NCI-H510A treated with DMSO at 0.1 percent for 48 hours (cell line): ENCODE data around the gene RFX1.
"Not testable (repeated sequence)": the region's sequence is repeated elsewhere in the genome, so short reads cannot be mapped to it uniquely, and the experiment has no call there.

Source experiments
- DNase-seq: peaks from one replicate; lab custom pipeline; 2025; lab: John Stamatoyannopoulos, UW

Gene RFX1

GRCh38 chr19:13979244-13979615 is 26.9 kb downstream of the RFX1 start:
- no peak for DNase-seq

DNA sequence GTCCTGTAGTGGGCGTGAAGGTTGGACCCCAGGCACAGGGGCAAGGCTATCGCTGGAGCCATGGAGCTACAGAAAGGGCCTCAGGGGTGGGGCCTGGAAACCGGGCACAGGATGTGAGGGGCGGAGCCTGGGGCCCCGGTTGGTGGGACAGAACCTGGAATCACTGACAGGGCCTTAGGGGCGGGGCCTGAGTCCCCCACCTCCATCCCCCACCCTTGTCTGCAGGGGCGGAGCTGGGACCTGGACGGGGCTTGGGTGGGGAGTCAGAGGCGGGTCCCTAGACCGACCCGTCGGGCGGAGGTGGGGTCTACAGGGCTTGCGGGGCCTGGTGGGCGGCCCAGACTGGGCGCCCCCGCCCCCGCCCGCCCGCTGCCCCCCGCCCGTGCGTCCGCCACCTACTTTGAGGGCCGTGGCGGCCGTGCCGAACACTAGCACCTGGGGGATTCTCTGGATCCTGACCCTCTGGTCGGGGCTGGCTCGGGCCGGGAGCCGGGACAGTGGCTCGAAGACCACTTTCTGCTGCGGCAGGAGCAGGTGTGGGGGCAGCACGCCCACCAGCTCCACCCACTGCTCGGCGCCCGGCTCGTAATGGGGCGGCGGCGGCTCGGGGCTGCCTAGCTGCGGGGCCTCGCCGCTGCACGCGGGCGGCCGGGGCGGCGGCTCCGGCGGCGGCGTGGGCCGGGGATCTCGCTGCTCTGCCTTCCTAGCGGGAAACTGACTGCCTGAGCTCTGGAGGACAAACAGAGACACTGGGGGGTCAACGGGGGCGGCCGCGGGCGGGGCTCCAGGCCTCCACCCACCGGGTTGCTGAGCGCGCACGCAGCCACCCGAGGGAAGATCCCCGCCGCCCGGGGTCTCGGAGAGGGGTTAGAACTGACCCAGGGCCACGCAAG is 27.5 kb downstream of the RFX1 start:
- no peak for DNase-seq

GRCh38 chr19:13977803-13978202 is 28.3 kb downstream of the RFX1 start:
- DNase-seq = no peak

DNA sequence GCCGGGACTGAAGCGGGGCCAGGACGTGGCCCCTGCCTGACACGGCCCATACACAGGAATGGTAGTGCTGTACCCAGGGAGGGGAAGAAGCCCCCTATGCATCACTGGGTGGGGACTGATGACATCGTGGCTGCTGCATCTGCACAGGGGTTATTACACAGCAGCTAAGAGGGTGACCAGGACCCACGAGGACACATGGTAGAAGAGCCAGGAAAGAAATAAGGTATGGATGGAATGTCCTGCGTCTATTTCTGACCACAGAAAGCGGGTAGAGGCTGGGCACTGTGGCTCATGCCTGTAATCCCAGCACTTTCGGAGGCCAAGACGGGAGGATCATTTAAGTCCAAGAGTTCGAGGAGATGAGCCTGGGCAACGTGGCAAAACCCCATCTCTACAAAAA is 29.7 kb downstream of the RFX1 start:
- DNase-seq = no peak

GRCh38 chr19:13975870-13976269 is 30.2 kb downstream of the RFX1 start:
- DNase-seq = no peak

GRCh38 chr19:13974073-13974472 is 32.0 kb downstream of the RFX1 start:
- DNase-seq = peak; percentile 85

DNA sequence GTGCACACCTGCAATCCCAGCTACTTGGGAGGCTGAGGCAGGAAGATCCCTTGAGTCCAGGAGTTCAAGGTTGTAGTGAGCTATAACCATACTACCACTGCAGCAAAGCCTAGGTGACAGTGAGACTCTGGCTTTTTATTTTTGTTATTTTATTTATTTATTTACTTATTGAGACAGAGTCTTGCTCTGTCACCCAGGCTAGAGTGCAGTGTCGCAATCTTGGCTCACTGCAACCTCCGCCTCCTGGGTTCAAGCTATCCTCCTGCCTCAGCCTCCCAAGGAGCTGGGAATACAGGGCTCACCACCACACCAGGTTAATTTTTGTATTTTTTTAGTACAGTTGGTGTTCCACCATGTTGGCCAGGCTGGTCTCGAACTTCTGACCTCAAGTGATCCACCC is 32.6 kb downstream of the RFX1 start:
- not testable (repeated sequence) for DNase-seq

DNA sequence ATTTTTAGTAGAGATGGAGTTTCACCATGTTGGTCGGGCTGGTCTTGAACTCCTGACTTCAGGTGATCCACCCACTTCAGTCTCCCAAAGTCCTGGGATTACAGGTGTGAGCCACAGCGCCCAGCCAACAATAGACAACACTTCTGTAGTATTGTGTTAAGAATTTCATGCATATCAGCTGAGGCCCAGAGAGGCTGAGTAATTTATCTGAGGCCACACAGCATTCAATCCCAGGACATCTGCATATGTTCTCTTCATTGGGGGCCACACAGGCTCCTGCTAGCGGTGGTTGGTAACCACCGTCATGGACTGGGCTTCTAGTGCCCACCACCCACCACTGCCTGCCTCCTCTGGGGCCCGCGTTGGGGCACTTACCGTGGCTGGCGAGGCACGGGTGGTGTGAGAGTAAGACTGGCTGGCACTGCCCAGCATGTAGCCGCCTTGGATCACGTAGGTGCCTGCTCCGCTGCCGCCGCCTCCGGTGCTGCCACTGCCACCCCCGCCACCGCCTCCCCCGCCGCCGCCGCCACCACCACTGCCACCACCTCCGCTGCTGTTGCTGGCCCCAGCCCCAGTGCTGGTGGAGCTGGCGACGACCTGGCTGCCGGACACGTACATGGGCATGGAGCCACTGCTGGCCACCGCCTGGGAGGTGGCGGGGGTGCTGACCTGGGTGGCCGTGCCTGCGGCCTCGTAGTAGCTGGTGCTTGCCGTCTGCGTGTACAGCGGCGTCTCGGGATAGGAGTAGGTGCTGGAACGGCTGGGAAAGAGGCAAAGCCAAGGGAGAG is 33.6 kb downstream of the RFX1 start:
- no peak for DNase-seq

DNA sequence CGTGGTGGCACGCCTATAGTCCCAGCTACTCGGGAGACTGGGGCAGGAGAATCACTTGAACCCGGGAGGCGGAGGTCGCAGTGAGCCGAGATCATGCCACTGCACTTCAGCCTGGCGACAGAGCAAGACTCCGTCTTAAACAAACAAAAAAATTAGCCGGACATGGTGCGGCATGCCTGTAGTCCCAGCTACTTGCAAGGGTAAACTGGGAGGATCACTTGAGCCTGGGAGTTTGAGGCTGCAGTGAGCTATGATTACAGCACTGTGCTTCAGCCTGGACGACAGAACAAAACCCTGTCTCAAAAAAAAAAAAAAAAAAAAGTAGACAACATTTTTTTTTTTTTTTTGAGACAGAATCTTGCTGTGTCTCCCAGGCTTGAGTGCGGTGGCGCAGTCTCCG is 34.3 kb downstream of the RFX1 start:
- not testable (repeated sequence) for DNase-seq

DNA sequence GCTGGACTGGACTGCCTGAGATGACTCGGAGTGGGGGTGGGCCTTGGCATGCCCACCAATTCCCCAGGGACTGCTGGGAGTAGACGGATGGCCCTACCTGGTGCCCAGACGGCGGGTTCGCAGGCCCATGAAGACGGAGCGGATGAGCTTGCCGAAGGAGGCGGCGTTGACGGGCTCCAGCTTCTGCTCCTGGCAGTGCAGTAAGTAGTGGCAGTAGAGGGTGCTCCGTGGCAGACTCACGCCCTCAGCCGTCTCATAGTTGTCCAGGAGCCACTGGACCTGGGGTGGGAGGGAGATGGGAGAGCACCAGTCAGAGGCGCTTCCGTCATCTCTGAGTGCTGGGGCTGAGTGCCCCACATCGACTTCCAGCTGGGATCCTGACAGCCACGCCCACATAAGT is 36.2 kb downstream of the RFX1 start:
- no peak for DNase-seq

DNA sequence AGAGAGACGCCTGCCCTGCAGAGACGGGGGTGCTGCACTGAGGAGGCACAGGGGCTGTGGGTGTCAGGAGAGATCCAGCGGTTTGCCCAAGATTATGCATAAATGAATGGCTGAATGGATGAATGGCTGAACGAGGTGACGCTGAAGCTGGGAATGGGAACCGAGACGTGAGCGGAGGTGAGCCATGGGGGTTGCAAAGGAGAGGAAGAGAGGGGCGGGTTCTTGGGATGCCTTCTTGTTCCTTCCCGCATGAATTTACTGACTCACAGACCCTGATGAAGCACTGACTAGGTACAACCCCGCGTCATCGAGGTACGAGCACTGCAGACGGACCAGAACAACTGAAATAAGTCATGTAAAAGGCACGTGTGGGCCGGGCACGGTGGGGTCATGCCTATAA is 37.1 kb downstream of the RFX1 start:
- no peak for DNase-seq

DNA sequence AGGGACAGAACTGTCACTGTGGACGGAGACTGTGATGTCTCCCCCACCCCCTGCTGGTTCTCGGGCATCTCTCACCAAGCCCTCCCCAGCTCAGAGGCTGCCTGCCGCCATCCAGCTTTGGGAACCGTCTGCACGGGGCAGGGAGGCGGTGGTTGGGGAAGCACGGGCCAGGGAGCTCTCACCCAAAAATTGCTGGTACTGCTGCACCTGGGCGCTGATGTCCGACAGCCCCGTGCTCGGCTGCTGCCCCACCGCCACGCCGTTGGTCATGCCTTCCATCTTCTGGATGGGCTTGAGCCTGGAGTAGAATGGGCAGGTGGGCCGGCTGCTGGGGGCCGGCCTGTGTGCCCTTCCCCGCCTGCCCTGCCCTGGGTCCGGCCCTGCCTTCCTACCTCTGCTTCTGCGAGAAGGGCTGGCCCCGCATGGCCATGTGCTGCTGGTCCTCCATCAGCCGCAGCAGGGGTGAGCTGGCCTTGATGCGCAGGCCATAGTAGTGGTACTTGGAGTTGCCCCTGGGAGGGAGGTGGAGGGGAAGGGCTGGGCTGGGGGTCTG is 37.7 kb downstream of the RFX1 start:
- no peak for DNase-seq

DNA sequence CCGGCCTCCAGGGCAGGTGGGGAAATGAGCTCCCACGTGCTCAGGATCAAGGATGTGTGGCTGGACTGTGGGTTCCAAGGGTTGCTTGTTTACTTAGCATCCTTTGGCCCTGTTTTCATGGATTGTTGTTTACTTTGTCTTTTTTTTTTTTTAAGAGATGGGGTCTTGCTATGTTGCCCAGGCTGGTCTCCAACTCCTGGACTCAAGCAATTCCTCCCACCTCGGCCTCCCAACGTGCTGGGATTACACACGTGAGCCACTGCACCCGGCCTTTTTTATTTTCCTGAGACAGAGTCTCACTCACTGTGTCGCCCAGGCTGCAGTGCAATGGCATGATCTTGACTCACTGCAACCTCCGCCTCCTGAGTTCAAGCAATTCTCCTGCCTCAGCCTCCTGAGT is 38.9 kb downstream of the RFX1 start:
- DNase-seq = not testable (repeated sequence)

GRCh38 chr19:13966684-13967128 is 39.4 kb downstream of the RFX1 start:
- no peak for DNase-seq

GRCh38 chr19:13965926-13966683 is 40.0 kb downstream of the RFX1 start:
- DNase-seq = no peak

DNA sequence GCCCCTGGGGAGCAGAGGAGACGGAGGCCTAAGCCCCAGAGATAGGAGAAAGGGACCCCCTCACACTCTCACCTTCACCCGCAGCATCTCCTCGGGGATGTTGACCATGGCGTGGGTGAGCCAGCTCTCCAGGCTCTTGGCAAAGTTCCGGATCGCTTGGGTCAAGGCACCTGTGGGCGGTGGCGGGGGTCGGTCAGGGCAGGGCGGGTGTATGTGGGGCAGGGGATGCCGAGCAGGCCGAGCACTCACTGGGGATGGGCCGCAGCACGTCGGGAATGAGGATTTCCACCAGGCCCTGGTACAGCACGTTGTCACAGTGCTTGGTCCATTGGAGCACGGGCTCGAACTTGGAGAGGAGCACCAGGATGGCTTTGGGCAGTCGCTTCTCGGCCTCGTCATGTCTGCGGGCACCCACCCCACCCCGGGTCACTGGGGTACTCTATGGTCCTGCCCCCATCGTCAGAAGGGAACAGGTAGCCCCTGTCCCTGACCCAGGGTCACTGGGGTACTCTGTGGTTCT is 40.7 kb downstream of the RFX1 start:
- no peak for DNase-seq

- no peak for DNase-seq
Measured at GRCh38 chr19:13964776-13965175, 41.3 kb downstream of the RFX1 start.

DNA sequence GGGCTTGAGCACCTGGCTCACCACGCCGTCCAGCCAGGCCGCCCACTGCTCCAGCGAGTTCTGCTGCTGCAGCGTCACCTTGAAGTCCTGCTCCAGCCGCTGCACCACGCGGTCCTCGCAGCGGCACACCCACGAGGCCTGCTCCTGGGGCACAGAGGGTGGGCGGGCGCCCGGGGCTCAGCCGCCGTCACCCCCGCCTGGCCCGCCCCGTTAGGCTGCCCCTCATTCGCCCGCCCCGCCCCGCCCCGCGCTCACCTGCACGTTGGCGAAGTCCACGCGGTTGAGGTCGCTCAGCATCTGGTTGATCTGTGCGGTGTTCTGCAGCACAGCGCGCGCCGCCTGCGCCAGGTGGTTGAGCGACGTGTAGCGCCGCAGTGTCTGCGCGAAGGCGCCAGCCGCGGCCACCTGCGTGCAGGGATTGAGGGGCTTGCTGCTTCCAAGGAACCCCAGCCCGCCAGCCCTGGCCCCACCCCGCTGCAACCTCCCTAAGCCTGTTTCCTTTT is 42.5 kb downstream of the RFX1 start:
- no peak for DNase-seq

DNA sequence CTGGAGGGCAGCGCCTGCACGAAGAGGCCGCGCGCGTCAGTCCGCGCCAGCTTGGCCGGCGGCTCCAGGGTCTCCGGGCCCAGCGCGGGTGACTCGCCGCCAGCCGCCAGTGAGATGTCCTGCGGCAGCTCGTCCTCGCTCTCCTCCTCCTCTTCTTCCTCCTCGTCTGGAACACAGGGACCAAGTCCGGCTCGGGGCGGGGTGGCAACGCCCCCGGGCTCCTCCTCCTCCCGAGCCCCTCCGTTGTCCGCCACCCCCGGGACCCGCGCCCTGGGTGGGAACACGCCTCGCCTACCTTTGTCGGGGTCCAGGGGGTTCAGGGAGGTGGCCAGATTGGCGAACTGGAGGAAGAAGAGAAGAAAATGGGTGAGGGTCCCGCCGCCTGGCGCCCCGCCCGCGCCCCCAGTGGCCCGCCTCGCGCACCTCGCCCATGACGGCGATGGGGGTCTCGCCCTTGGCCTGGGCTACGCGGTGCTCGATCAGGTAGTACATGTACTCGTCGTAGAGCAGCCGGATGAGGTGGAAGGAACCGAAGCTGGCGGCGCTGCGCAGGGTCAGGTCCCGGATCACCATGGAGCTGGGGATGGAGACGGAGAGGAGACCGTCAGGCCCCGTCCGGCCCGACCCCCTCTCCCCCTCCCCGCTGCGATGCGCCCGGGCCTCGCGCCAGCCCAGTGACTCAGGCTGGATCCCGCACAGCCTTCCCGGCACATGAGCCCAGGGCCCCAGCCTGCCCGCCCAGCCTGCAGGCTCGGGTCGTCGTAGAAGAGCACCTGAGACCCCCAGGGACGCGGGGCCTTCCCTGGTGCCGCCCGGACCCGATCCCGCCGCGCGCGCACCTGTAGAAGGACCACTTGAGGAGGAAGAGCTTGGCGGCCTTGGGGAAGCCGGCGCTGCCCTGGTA is 43.2 kb downstream of the RFX1 start:
- DNase-seq = no peak

GRCh38 chr19:13961826-13962698 is 44.1 kb downstream of the RFX1 start:
- DNase-seq = no peak
